ENCODE results near the gene VAMP5. TPM values are rescaled to one million over a fixed set of nuclear protein-coding genes. Genes with fewer than 3 reads are reported as not detected.

Gene VAMP5
- total and polyA plus RNA-seq, 9 of the 15 experiments (the other 6 are each of a cell fraction or from before 2014, with no cell fraction given), result 0.54 to 1.9 (median 1.5) TPM; not detected in 2

GRCh38 chr2:85595301-85596025, 11.2 kb downstream of the VAMP5 start, which contains the start of gene RNF181 (continued):
- TF ChIP-seq, protein P1, sequence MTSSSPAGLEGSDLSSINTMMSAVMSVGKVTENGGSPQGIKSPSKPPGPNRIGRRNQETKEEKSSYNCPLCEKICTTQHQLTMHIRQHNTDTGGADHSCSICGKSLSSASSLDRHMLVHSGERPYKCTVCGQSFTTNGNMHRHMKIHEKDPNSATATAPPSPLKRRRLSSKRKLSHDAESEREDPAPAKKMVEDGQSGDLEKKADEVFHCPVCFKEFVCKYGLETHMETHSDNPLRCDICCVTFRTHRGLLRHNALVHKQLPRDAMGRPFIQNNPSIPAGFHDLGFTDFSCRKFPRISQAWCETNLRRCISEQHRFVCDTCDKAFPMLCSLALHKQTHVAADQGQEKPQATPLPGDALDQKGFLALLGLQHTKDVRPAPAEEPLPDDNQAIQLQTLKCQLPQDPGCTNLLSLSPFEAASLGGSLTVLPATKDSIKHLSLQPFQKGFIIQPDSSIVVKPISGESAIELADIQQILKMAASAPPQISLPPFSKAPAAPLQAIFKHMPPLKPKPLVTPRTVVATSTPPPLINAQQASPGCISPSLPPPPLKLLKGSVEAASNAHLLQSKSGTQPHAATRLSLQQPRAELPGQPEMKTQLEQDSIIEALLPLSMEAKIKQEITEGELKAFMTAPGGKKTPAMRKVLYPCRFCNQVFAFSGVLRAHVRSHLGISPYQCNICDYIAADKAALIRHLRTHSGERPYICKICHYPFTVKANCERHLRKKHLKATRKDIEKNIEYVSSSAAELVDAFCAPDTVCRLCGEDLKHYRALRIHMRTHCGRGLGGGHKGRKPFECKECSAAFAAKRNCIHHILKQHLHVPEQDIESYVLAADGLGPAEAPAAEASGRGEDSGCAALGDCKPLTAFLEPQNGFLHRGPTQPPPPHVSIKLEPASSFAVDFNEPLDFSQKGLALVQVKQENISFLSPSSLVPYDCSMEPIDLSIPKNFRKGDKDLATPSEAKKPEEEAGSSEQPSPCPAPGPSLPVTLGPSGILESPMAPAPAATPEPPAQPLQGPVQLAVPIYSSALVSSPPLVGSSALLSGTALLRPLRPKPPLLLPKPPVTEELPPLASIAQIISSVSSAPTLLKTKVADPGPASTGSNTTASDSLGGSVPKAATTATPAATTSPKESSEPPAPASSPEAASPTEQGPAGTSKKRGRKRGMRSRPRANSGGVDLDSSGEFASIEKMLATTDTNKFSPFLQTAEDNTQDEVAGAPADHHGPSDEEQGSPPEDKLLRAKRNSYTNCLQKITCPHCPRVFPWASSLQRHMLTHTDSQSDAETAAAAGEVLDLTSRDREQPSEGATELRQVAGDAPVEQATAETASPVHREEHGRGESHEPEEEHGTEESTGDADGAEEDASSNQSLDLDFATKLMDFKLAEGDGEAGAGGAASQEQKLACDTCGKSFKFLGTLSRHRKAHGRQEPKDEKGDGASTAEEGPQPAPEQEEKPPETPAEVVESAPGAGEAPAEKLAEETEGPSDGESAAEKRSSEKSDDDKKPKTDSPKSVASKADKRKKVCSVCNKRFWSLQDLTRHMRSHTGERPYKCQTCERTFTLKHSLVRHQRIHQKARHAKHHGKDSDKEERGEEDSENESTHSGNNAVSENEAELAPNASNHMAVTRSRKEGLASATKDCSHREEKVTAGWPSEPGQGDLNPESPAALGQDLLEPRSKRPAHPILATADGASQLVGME (CRISPR knock-in tag; IDR thresholded peaks at IDR 0.05), result no peak
- TF ChIP-seq FUS (optimal IDR thresholded peaks at IDR 0.05; ENCODE audit: low read depth, low read length) (no peak), ZNF239 (CRISPR knock-in tag; IDR thresholded peaks at IDR 0.05) (no peak), RBM34 (IDR thresholded peaks at IDR 0.05; ENCODE audit: borderline replicate concordance, insufficient read depth, low read length) (no peak), SMAD3 (CRISPR knock-in tag; conservative IDR thresholded peaks at IDR 0.05) (no peak), CHD2 (IDR thresholded peaks at IDR 0.05; ENCODE audit: low read depth, low read length) (peak; percentile 73), STAT5B (CRISPR knock-in tag; IDR thresholded peaks at IDR 0.05) (no peak), HMBOX1 (IDR thresholded peaks at IDR 0.05) (no peak), ZZZ3 (IDR thresholded peaks at IDR 0.05) (no peak), TBP (optimal IDR thresholded peaks at IDR 0.05; ENCODE audit: low read depth, low read length) (peak; percentile 88), ARID1B (IDR thresholded peaks at IDR 0.05) (no peak), TAF7 (tag; IDR thresholded peaks at IDR 0.05) (peak; percentile 80), PML (IDR thresholded peaks at IDR 0.05; ENCODE audit: low read length) (peak; percentile 81; the same call in 1 of the 2 replicates), STAT6 (CRISPR knock-in tag; IDR thresholded peaks at IDR 0.05) (no peak)
- TF ChIP-seq, protein P2, sequence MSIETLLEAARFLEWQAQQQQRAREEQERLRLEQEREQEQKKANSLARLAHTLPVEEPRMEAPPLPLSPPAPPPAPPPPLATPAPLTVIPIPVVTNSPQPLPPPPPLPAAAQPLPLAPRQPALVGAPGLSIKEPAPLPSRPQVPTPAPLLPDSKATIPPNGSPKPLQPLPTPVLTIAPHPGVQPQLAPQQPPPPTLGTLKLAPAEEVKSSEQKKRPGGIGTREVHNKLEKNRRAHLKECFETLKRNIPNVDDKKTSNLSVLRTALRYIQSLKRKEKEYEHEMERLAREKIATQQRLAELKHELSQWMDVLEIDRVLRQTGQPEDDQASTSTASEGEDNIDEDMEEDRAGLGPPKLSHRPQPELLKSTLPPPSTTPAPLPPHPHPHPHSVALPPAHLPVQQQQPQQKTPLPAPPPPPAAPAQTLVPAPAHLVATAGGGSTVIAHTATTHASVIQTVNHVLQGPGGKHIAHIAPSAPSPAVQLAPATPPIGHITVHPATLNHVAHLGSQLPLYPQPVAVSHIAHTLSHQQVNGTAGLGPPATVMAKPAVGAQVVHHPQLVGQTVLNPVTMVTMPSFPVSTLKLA (conservative IDR thresholded peaks at IDR 0.05), result peak; percentile 57 to 84

Measured in K562 (cell line).